ENCODE data around the gene C2orf80.

The C2orf80 gene

DNA sequence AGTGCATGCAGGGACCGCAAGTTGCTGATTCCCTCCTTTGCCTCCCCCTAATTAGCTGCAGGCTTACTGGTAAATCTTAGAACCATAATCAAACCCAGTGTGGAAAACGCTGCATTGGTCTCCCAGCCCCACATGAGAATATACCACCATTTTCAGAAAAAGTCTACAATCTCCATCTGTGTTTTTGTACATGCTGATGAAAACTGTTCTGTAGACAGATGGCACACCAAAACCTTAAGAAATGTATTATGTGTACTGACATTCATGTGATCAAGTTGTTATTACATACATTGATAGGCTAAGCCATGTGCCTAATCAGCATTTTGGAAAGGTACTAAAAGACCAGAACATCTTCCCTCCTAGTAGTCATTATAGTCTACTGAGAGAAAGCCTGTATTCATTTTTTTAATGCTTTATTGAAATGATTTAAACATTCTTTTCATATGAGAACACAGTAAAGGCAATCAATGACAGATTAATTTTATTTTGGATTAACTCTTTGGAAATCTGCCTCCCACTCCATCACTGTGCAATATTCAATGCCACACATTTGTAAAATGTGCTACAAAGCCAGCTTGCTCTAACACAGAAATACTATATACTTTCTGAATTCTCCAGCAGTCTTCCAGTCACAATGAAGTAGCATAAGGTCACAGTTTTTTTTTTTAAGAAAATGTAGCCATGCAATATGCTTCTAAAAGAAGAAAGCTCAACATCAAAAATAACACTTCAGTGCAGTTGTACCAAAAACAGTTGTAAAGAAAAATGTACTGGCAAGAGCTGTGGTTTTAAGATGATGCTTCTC lies 24.7 kb downstream of the C2orf80 start:
- DNase-seq (ENCODE audit: low read depth, low spot score), result no peak
- TF ChIP-seq, protein P1, sequence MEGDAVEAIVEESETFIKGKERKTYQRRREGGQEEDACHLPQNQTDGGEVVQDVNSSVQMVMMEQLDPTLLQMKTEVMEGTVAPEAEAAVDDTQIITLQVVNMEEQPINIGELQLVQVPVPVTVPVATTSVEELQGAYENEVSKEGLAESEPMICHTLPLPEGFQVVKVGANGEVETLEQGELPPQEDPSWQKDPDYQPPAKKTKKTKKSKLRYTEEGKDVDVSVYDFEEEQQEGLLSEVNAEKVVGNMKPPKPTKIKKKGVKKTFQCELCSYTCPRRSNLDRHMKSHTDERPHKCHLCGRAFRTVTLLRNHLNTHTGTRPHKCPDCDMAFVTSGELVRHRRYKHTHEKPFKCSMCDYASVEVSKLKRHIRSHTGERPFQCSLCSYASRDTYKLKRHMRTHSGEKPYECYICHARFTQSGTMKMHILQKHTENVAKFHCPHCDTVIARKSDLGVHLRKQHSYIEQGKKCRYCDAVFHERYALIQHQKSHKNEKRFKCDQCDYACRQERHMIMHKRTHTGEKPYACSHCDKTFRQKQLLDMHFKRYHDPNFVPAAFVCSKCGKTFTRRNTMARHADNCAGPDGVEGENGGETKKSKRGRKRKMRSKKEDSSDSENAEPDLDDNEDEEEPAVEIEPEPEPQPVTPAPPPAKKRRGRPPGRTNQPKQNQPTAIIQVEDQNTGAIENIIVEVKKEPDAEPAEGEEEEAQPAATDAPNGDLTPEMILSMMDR (IDR thresholded peaks at IDR 0.05; ENCODE audit: low read depth, low read length), result no peak
- in situ Hi-C loops (cut with HindIII; ENCODE audit: low sequenced_read_pairs), result no loop called here
- no peak overlapping the region for H3K4me3 ChIP-seq (ENCODE audit: low read depth, low read length)

DNA sequence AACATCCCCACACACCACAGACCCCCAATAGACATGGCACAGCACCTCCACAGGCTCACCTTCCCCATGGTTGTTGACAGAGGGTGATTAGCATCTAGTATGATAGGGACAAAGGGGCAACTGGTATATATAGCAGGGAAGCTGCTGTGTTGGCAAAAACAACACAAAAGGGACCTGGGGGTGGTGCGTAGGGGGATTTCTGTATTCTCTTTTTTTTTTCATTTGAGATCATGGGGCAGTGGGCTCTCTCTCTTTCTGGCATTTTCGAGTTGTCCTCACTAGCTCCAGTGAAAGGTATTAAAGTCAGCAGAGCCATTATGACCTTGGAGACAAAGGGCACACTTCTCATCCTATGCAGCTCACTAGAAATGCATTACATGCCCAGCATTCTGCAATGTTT lies 26.3 kb downstream of the C2orf80 start, which contains the start of gene CRYGA:
CRYGA (minus strand) TSS at position 101 of the 400 bp plus-strand sequence; CDS start at position 68, 33 bp downstream.
- in situ Hi-C loops (cut with HindIII; ENCODE audit: low sequenced_read_pairs), result no loop called here
- TF ChIP-seq, protein P1 (IDR thresholded peaks at IDR 0.05; ENCODE audit: low read depth, low read length), result no peak
- no peak within 1 kb of the TSS for H3K4me3 ChIP-seq (ENCODE audit: low read depth, low read length)
- no peak for DNase-seq (ENCODE audit: low read depth, low spot score)

GRCh38 chr2:208156439-208156838 lies 33.4 kb downstream of the C2orf80 start:
- DNase-seq (ENCODE audit: low read depth, low spot score), result no peak
- H3K4me3 ChIP-seq (ENCODE audit: low read depth, low read length), result no peak overlapping the region
- TF ChIP-seq, protein P1 (IDR thresholded peaks at IDR 0.05; ENCODE audit: low read depth, low read length), result no peak
- in situ Hi-C loops (cut with HindIII; ENCODE audit: low sequenced_read_pairs), result no loop called here

- in situ Hi-C loops (cut with HindIII; ENCODE audit: low sequenced_read_pairs), result no loop called here
- TF ChIP-seq, protein P1 (IDR thresholded peaks at IDR 0.05; ENCODE audit: low read depth, low read length), result no peak
- no peak overlapping the region for H3K4me3 ChIP-seq (ENCODE audit: low read depth, low read length)
- no peak for DNase-seq (ENCODE audit: low read depth, low spot score)
These were observed 36.7 kb downstream of the C2orf80 start for GRCh38 chr2:208153156-208153555.

DNA sequence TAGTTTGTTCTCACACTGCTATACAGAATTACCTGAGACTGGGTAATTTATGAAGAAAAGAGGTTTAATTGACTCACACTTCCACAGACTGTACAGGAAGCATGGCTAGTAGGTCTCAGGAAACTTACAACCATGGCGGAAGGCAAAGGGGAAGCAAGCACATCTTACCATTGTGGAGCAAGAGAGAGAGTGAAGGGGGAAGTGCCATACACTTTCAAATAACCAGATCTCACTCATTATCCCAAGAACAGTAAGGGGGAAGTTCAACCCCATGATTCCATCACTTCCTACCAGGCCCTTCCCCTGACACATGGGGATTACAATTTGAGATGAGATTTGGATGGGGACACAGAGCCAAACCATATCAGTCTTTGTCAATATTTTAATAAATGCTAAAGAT lies 38.9 kb downstream of the C2orf80 start:
- DNase-seq (ENCODE audit: low read depth, low spot score), result no peak
- H3K4me3 ChIP-seq (ENCODE audit: low read depth, low read length), result no peak overlapping the region
- in situ Hi-C loops (cut with HindIII; ENCODE audit: low sequenced_read_pairs), result no loop called here
- TF ChIP-seq, protein P1 (IDR thresholded peaks at IDR 0.05; ENCODE audit: low read depth, low read length), result no peak

DNA sequence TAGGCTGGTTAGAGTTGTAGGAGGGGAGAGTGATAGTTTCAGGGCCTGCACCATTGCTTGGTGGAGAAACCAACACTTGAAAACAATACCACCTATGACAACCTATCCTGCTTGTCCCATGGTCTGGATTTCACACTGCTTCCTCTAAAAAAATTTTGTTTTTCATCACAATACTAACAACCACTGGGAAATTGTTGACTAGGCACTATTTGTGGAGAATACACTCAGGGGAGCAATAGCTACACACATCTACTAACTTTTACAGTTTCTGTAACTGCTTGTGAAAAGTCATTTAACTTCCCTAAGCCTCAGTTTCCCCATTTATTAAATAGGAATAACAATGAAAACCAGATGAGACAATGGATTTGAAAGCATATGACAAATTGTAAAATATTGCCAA lies 39.7 kb downstream of the C2orf80 start:
- H3K4me3 ChIP-seq (ENCODE audit: low read depth, low read length), result no peak overlapping the region
- TF ChIP-seq, protein P1 (IDR thresholded peaks at IDR 0.05; ENCODE audit: low read depth, low read length), result no peak
- in situ Hi-C loops (cut with HindIII; ENCODE audit: low sequenced_read_pairs), result no loop called here
- DNase-seq (ENCODE audit: low read depth, low spot score), result no peak
